ENCODE measurements around the gene ARFGAP1. TPM values are rescaled to one million over a fixed set of nuclear protein-coding genes. Genes with fewer than 3 reads are reported as not detected.

Gene ARFGAP1
- total and polyA plus RNA-seq, 2 of the 8 experiments (the other 6 are each of a cell fraction or from before 2014, with no cell fraction given) = 93.7 to 100 TPM

GRCh38 chr20:63268256-63268655 lies 4.4 kb upstream of the ARFGAP1 start:
- no peak overlapping the region for H3K56ac ChIP-seq (replicated peaks; ENCODE audit: insufficient read length, low read depth, low read length)
- peaks cover 2 to 3% of the 10 kb centered on the region in 2 experiments for H4K20me1 ChIP-seq (replicated peaks in 1 of 2; ENCODE audit: control insufficient read depth in 1 of 2, insufficient read depth in 2 of 2, low read length in 2 of 2)
- no peaks in the 10 kb centered on the region for H3K79me1 ChIP-seq (ENCODE audit: low read depth, low read length)
- DNase-seq (ENCODE audit: low read depth in 1 of 2, low spot score in 2 of 2) (no peak), FAIRE-seq (no peak)
- no peak overlapping the region for H3K4ac ChIP-seq (replicated peaks; ENCODE audit: insufficient read length, low read depth, low read length)
- no peak overlapping the region for H2BK120ac ChIP-seq (replicated peaks; ENCODE audit: low read depth, low read length)
- peaks cover 0 to 2% (median 0%) of the 10 kb centered on the region in 4 experiments; a peak in 2 of 7 replicates for H3K4me1 ChIP-seq (replicated peaks in 1 of 4; ENCODE audit: control insufficient read depth in 3 of 4, insufficient read depth in 4 of 4, low read length in 3 of 4)
- no peaks in the 10 kb centered on the region for H3K9me3 ChIP-seq (ENCODE audit: insufficient read depth in 2 of 2, low read depth in 1 of 2, low read length in 1 of 2)
- H3K4me3 ChIP-seq (ENCODE audit: extremely low read depth in 1 of 4, insufficient read depth in 2 of 4, low read depth in 3 of 4, low read length in 4 of 4) = no peak overlapping the region
- no peak overlapping the region for H2BK20ac ChIP-seq (ENCODE audit: low read length)
- no peak overlapping the region for H4K8ac ChIP-seq (ENCODE audit: extremely low read depth, insufficient read depth, low read length)
- H3K79me2 ChIP-seq (ENCODE audit: control insufficient read depth in 1 of 2, insufficient read depth in 2 of 2, low read length in 2 of 2) = peaks cover 1 to 3% of the 10 kb centered on the region in 2 experiments
- no peak for TF ChIP-seq ZNF274 (IDR thresholded peaks at IDR 0.05; ENCODE audit: borderline replicate concordance, extremely low read depth, low read length)
- WGBS, 2 experiments (ENCODE audit: extremely low coverage in 1 of 2, insufficient coverage in 1 of 2, insufficient read length in 1 of 2, insufficient replicate concordance in 2 of 2, low coverage in 1 of 2, low lambda C conversion rate in 2 of 2, missing lambda C conversion rate in 1 of 2) = 93% methylated on average over 7 of the region's 7 CpGs; no CpG with 5 or more reads in 1 of the 2 experiments
- H4K5ac ChIP-seq (ENCODE audit: insufficient read length, low read depth, low read length) = no peak overlapping the region
- no peak overlapping the region for H3K18ac ChIP-seq (ENCODE audit: extremely low read depth, low read length)
- no peak overlapping the region for H2BK5ac ChIP-seq (ENCODE audit: low read depth, low read length)
- H2AFZ ChIP-seq (ENCODE audit: low read length) = no peak overlapping the region
- H3K27me3 ChIP-seq (replicated peaks in 1 of 4; ENCODE audit: control insufficient read depth in 3 of 4, extremely low read depth in 1 of 4, insufficient read depth in 3 of 4, low read length in 3 of 4) = peaks cover 0 to 2% (median 0%) of the 10 kb centered on the region in 4 experiments; a peak in 2 of 7 replicates
- H3K14ac ChIP-seq (ENCODE audit: insufficient read length) = no peak overlapping the region
- no peak overlapping the region for H3K23ac ChIP-seq (ENCODE audit: insufficient read length)
- H4K91ac ChIP-seq (replicated peaks; ENCODE audit: insufficient read length, low read length) = no peak overlapping the region
- ChIA-PET CTCF (ENCODE audit: partially characterized antibody) (interaction anchor here (1.1 to 11.0 kb wide), 3 partner anchors 13 to 44 kb away, joined by 4 to 63 read pairs (median 8); no protein-coding TSS in a partner anchor), POLR2A (ENCODE audit: partially characterized antibody) (interaction anchor here (0.6 kb wide), 1 partner anchor 12 kb away, joined by 3 read pairs; no protein-coding TSS in a partner anchor)
- no peaks in the 10 kb centered on the region for H3K36me3 ChIP-seq (ENCODE audit: control insufficient read depth in 2 of 4, insufficient read depth in 4 of 4, low read length in 3 of 4)
- no peak overlapping the region for H3K9ac ChIP-seq (replicated peaks in 1 of 4; ENCODE audit: extremely low read depth in 1 of 4, low read depth in 3 of 4, low read length in 3 of 4)
- no peak overlapping the region for H2BK12ac ChIP-seq (ENCODE audit: low read depth, low read length)
- H2AK5ac ChIP-seq (ENCODE audit: low read depth, low read length) = no peak overlapping the region
- no peaks in the 10 kb centered on the region for H3K23me2 ChIP-seq (ENCODE audit: low read depth, low read length)
- no peak overlapping the region for H3K4me2 ChIP-seq (ENCODE audit: insufficient read depth in 1 of 2, low read depth in 2 of 2, low read length in 2 of 2)
- no peak overlapping the region for H3K27ac ChIP-seq (ENCODE audit: low read depth, low read length)
- H2BK15ac ChIP-seq (ENCODE audit: low read length) = no peak overlapping the region
